UCSD-AML1 (cell line): ENCODE data around the gene PIK3AP1.
"Not testable (repeated sequence)": the region's sequence is repeated elsewhere in the genome, so short reads cannot be mapped to it uniquely, and the experiment has no call there.

Experiments
- DNase-seq: peaks from one replicate; lab custom pipeline; 2025; ENCODE audit not compliant: unreplicated experiment; lab: John Stamatoyannopoulos, UW

Gene PIK3AP1

GRCh38 chr10:96585736-96586418 lies 134.4 kb downstream of the PIK3AP1 start:
- no peak for DNase-seq

- DNase-seq, result no peak
Observed at GRCh38 chr10:96584474-96584873, 135.8 kb downstream of the PIK3AP1 start.

- DNase-seq, result no peak
Observed at GRCh38 chr10:96584035-96584434, 136.3 kb downstream of the PIK3AP1 start.

GRCh38 chr10:96579133-96579532 lies 141.2 kb downstream of the PIK3AP1 start:
- DNase-seq, result no peak

- DNase-seq, result no peak
Observed at GRCh38 chr10:96578633-96579032, 141.7 kb downstream of the PIK3AP1 start.

- DNase-seq, result no peak
Observed at GRCh38 chr10:96578022-96578421, 142.3 kb downstream of the PIK3AP1 start.

- no peak for DNase-seq
Observed at GRCh38 chr10:96577069-96577468, 143.2 kb downstream of the PIK3AP1 start.

- DNase-seq, result no peak
Observed at GRCh38 chr10:96576277-96576980, 143.9 kb downstream of the PIK3AP1 start.

- DNase-seq, result not testable (repeated sequence)
Observed at GRCh38 chr10:96574564-96574963, 145.8 kb downstream of the PIK3AP1 start.

GRCh38 chr10:96573036-96573435 lies 147.3 kb downstream of the PIK3AP1 start:
- DNase-seq, result no peak

- DNase-seq, result no peak
Observed at GRCh38 chr10:96570983-96571964, 149.0 kb downstream of the PIK3AP1 start.

GRCh38 chr10:96570511-96570910 lies 149.8 kb downstream of the PIK3AP1 start:
- no peak for DNase-seq

- DNase-seq, result no peak
Observed at GRCh38 chr10:96568402-96568801, 151.9 kb downstream of the PIK3AP1 start.

- no peak for DNase-seq
Observed at GRCh38 chr10:96565774-96566173, 154.5 kb downstream of the PIK3AP1 start.

- DNase-seq, result no peak
Observed at GRCh38 chr10:96560966-96561887, 159.1 kb downstream of the PIK3AP1 start.

- DNase-seq, result no peak
Observed at GRCh38 chr10:96560489-96560888, 159.8 kb downstream of the PIK3AP1 start.

- DNase-seq, result no peak
Observed at GRCh38 chr10:96556003-96556402, 164.3 kb downstream of the PIK3AP1 start.

GRCh38 chr10:96555330-96555729 lies 165.0 kb downstream of the PIK3AP1 start:
- DNase-seq, result no peak

- no peak for DNase-seq
Observed at GRCh38 chr10:96548589-96548988, 171.7 kb downstream of the PIK3AP1 start.

GRCh38 chr10:96545558-96545957 lies 174.8 kb downstream of the PIK3AP1 start:
- not testable (repeated sequence) for DNase-seq
